GM21423 (cell line): ENCODE measurements around the gene LHX2.
A peak's percentile ranks its signal among the peaks of the same experiment; 100 is the strongest.
"Not testable (repeated sequence)": the region's sequence is repeated elsewhere in the genome, so short reads cannot be mapped to it uniquely, and the experiment has no call there.

ENCODE experiments used
- ATAC-seq: cut with Tn5 transposase; IDR thresholded peaks from one replicate; pipeline ENCODE4 v1.9.1; 2021; ENCODE audit warnings: mild to moderate bottlenecking, moderate library complexity; ENCODE audit not compliant: unreplicated experiment

LHX2 gene, protein sequence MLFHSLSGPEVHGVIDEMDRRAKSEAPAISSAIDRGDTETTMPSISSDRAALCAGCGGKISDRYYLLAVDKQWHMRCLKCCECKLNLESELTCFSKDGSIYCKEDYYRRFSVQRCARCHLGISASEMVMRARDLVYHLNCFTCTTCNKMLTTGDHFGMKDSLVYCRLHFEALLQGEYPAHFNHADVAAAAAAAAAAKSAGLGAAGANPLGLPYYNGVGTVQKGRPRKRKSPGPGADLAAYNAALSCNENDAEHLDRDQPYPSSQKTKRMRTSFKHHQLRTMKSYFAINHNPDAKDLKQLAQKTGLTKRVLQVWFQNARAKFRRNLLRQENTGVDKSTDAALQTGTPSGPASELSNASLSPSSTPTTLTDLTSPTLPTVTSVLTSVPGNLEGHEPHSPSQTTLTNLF

DNA sequence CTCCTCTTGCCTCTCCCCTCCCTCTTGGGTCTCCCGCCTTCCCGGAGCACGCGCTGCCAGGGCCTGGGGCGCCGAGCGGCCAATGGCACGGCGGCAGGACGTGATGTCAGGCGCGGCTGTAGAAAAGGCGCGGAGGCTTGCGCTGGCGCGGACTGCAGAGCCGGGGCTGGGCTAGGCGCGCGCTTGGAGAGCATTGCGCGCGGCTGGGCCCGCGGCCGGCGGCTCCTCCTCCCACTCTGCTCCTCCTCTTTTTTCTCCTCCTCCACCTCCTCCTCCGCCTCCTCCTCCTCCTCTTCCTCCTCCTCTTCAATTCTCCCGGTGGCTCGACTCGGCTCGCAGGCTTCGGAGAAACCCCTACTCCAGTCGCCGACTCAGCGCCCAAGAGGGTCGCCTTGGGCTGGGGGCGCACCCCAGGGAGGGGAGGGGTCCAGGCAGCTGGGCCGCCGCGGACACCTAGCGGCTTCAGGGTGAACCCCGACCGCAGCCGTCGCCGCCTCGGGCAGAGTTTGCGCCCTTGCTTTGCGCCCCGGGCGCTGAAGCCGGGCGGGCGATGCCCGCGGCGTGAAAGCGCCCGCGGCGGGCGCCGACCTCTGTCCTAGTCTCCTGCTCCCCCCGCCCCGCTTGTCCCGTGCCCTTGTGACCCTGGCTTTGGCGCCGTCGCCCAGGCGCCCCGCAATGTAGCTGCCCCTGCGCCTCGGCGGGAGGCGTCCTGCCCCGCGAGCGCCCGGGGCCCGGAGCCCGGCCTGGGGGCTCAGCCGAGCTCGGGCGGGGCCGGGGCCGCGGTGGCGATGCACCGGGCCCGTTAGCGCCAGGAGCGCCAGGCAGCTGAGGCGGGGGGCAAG lies at the start of gene LHX2:
Gene LHX2 (plus strand): TSS at position 309 of the 842 bp plus-strand sequence. CDS start 581 bp downstream, outside the sequence.
- ATAC-seq = no peak

DNA sequence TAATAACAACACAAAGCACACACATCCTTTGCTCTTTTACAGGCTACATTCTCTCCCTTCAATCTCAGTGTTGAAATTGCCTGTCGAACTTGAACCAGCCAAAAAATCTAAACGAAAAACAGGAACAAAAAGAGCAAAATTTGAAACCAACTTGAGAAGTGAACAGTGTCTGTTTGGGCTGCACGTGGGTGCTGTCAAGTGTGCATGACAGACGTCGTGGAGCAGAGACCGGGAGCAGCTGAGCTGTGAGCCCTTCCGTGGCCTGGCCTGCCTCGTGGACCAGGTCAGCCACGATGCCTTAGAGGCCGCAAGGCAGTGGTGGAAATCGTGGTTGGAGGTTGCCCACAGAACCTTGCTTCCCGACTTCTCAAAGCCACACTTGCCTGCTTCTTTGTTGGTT lies 46.8 kb upstream of the LHX2 start:
- no peak for ATAC-seq

DNA sequence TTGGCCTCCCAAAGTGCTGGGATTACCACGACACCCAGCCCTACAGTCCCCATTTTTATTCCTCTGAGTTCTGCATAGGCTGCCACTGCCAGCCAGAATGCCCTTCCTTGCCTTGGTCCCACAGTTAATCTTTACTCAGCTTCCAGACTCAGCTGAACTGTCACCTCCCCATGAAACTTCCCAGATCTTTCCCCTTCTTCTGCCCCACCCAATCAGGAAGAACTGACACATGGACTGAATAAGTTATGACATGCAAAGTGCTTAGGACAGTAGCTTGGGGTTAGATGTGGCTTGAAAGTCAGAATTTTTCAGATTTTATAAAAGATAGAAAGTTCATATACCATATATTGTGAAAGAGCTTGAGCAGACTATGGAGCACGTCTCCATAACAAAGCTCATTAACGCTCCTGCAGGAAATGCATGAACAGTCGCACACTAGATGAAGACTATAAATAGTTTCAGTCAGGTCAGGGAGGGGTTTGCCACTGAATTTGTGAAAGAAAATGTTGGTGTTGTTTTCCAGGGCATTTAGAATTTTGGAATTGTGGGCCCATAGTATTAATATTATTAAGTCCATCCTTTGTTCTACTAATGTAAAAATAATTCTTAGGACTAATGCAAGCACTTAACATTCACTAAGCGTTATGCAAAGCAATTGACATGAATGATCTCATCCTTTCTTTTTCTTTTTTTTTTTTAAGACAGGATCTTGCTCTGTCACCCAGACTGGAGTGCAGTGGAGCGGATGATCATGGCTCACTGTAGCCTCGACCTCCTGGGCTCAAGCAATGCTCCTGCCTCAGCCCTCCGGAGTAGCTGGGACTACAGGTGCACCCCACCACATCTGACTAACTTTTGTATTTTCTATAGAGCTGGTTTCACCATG lies 45.5 kb upstream of the LHX2 start:
- ATAC-seq = no peak

DNA sequence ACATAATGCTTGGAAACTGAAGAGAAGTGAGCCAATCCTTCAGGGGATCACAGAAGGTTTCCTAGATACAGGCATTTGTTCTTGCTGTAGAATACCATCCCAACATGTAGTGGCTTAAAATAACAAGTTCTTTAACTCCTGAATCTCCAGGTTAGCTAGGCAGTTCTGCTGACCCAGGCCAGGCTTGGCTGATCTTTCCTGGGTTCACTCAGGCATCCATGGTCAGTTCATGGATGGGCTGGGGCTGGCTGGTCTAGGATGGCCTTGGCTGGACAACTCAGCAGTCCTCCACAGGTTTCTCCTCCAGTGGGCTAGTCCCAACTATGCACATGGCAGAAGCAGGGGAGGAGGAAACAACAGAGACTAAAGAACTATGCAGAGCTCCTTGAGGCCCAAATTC lies 44.2 kb upstream of the LHX2 start:
- no peak for ATAC-seq

DNA sequence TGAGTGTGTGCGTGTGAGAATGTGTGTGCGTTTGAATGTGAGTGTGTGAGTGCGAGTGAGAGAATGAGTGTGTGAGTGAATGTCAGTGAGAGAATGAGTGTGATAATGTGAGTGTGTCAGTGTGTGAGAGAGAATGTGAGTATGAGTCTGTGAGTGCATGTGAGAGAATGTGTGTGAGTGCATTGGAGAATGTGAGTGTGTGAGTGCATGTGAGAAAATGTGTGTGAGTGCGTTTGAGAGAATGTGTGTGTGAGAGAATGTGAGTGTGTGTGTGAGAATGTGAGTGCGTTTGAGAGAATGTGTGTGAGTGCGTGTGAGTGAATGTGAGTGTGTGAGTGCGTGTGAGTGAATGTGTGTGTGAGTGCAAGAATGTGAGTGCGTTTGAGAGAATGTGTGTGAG lies 39.0 kb upstream of the LHX2 start:
- ATAC-seq = no peak

DNA sequence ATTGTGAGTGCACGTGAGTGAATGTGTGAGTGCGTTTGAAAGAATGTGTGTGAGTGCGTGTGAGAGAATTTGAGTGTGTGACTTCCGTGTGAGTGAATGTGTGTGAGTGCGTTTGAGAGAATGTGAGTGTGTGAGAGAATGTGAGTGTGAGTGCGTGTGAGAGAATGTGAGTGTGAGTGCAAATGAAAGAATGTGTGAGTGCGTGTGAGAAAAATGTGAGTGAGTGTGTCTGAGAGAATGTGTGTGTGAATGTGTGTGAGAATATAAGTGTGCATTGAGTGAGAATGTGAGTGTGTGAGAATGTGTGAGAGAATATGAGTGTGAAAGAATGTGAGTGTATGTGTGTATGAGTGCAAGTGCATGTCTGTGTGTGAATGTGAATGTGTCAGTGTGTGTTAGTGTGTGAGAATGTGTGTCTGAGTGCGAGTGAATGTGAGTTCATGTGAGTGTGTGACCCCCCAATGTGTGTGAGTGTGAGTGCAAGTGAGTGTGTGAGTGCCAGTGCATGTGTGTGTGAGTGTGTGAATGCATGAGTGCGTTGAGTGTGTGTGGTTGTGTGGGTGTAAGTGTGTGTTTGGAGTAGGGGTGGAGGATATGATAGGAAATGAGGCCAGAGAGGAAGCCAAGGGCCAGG lies 37.9 kb upstream of the LHX2 start:
- no peak for ATAC-seq

DNA sequence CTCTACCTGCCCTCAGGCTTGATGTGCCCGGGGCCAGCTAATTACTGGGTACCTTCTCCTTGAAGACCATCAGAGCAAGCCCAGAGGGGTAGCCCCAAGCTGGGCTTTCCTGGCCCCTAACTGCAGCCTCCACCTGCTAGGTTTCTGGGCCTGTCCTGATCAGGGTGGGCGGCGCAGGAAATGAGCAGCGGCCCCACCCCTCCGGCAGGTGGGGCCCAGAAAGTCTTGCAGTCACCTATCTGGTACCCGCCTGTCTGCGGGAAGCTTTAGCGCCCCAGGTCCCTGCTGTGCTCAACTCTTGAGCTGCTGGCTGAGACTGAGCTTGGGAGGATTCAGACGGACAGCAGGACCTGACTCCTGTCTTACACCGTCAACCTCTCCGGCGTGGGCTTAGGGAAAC lies 37.1 kb upstream of the LHX2 start:
- ATAC-seq = no peak

DNA sequence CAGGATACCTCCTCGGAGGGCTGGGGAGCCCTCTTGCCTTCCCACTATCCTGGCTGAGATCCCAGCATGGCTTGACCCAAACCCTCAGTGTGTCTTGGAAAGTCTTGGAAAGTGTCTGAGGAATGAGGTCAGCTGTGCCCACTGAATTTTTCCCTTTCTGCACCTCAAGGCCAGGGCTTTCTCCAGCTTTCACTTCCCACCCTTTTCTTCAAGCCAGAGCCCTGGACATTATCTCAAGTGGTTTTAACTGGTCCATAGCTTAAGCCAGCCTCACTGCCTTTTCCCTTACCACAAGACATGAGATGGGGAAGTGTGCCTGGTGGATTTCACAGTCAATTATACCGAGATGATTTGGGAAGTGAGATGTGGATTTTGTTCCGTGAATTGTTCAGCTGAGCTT lies 35.7 kb upstream of the LHX2 start:
- ATAC-seq = no peak

DNA sequence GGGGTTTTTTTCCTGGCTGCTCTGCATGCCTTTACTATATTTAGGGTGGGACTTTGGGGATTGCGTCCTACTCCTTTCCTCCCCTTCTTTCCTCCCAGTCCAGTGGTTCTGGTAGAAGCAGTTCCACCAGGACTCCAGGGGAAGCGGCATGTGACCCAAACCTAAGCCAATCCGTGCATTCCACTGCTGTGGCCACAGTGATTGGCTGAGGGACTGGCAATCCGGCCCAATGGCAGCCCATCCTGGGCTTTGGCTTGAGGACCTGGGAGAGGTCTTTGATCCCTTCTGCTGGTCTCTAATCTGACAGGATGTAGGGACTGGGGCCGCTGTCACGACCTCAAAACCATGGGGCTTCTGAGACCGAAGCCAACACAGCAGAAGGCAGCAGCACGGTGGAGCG lies 35.0 kb upstream of the LHX2 start:
- not testable (repeated sequence) for ATAC-seq

DNA sequence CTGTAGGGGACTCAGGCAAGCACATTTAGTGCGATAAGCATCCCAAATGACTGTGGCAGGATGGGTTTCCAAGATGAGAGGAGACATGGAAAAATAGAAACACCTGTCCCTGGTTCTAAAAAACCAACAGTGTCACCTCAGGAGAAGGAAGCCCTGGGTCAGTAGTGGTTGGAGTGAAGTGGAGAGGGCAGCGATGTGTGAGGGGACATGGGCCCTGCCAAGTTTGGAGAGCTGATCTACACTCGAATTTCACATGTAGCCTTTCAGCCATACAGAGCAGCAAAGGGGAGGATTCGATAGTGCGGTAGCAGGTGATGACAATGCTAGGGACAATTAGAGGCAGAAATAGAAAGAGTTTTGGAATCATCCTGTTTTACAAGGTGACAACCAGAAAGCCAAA lies 32.6 kb upstream of the LHX2 start:
- no peak for ATAC-seq

DNA sequence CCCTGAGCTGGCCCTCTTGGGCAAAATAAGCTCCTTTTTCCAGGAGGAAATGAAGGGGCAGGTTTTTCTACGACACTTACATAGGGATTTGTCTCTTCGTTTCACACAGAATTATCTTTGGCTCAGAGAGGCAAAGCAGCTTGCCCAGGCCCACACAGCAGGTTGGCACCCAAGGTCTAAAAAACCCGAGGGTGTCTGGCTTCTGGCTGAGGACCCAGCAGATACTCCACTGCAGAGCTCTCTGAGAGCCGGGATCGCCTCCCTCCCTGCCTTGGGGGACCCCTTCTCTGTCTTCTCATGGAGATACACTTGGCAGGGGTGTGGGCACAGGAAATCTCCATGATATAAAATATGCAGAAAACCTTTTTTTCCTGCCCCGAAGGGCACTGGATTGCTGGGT lies 29.0 kb upstream of the LHX2 start:
- no peak for ATAC-seq

DNA sequence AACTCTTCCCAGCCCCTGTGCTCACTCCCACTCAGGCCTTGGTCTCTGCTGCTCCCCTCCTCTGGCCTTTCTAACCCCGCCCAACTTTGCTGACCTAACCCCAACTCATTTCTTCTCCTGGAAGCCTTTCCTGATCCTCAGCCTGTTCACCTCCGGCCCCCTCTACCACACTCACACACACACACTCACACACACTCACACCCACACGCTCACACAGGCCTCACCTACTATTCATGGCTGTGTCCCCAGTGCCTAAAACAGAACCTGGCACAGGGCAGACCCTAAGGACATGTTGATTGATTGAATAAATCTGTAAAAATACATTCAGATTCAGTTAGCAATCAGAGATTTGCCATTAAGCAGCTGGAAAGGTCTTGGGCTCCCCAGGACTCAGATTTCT lies 28.5 kb upstream of the LHX2 start:
- no peak for ATAC-seq

DNA sequence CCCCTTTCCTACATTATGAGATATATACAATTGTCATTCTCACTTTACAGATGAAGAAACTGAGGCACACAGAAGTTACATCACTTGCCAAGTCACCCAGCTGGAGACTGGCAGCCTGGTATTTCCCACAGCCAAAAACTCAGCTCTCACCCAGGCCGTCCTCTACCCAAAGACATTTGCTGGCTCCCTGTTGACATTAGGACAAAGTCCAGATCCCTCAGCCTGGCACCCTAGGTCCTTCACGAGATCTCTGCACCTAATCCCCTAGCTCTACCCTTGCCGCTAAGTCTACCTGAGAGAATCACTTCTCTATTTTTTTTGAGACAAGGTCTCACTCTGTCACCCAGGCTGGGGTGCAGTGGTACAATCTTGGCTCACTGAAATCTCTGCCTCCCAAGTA lies 26.8 kb upstream of the LHX2 start:
- no peak for ATAC-seq

DNA sequence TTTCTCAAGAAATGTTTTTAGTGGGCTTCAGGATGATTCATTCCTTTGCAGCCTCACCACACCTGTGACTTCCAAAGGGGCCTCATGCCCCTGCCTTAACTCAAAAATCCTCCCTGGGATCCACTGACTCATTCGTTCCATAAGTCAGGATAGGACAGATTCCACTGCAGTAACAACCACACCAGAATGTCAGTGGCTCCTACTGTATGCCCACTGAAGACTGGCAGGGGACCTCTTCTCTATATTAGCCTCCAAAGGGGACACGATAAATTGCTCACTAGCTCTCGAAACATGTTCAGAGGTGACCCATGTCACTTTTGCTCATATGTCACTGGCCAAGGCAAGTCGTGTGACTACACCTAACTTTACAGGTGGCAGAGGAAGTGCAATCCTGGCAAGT lies 25.7 kb upstream of the LHX2 start:
- ATAC-seq = no peak

DNA sequence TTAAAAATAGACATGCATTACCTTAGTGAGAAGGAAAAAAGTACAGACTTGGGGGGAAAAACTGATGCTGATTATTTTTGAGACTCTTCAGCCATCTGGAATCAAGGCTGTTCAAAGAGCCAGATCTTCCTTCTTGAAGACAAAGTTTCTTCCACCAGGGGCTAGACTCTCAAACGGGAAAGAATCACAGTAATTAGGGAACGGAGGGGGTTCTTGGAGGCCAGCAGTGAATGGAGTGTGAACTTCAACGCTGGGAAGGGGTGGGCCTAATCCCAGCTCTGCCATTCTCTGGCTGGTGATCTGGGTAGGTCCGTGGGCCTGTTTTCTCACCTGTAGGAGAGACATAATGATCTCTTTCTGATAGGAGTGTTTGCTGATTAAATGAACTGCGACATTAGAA lies 21.1 kb upstream of the LHX2 start:
- ATAC-seq = no peak

DNA sequence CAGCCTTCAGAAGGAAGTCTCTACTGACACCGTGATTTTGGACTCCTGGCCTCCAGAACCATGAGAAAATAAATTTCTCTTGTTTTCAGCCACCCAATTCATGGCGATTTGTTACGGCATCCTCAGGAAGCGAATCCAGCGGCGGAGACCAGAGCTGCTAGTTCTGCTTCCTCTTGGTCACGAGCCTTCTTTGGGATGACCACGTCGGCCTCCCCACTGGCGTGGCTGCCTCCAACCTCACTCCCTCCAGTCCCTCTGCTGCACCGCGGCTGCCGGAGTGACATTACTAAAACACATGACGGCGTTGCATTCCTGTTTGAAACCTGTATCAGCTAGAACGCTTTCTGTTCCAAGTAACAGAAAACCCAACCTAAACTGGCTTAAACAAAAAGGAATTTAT lies 18.9 kb upstream of the LHX2 start:
- ATAC-seq = not testable (repeated sequence)

DNA sequence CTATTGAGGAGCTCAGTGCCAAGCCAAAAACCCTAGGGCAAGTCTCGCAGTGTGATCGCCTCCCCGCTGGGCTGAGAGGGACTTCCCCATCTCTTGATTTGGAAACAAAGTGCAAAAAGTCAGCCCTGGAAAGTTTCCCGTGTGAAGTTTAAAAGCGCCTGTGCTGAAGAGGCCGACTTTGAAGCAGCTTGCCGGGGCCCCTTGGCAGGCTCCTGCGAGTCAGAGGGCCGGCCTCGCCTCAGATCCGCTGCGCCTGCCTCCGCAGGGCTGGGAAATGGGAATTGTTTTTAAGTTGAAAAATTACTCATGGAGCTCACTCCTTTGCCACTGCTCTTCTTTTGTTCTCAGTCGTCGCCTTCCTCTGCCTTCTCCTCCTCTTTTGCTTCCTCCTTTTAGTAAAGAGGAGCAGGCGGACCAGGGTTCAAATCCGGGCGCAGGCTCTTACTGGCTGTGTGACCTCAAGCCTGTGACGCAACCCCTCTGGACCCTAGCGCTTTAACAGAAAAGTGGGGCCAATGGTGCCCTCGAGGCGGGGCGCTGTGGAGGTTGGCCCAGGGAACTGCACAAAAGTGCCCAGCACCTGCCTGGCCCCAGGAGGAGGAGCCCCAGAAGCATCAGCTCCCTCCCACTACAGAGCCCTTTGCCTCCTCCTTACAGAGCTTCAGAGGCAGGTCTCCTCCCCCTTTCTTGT lies 14.7 kb upstream of the LHX2 start:
- ATAC-seq = no peak

DNA sequence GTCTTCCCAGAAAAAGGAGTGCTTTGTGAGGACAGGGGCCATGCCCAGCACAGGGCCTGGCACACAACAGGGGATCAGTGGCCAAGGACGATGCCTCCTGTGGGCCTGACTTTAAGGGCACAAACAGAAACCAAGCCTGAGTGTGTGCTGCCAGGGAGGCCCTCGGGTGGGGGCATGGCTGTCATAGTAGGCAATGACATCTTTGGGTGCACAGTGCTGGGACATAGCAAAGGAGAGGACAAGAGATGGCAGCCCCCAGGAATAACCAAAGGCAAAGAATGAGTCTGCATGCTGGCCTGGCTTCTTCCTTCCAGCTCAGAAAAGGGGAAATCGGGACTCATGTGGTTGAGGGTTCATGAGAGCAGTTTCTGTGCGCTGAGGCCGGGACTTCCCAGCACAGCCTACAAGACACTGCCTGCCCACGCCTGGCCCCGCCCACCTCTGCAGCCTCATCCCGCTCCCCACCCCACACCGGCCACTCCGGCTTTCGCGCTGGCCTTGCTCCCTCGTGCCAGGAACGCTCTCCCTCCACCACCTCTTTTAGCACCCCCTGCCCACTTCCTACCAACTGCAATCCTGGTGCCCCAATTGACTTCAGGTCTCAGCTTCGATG lies 13.8 kb upstream of the LHX2 start:
- ATAC-seq = peak; percentile 59

DNA sequence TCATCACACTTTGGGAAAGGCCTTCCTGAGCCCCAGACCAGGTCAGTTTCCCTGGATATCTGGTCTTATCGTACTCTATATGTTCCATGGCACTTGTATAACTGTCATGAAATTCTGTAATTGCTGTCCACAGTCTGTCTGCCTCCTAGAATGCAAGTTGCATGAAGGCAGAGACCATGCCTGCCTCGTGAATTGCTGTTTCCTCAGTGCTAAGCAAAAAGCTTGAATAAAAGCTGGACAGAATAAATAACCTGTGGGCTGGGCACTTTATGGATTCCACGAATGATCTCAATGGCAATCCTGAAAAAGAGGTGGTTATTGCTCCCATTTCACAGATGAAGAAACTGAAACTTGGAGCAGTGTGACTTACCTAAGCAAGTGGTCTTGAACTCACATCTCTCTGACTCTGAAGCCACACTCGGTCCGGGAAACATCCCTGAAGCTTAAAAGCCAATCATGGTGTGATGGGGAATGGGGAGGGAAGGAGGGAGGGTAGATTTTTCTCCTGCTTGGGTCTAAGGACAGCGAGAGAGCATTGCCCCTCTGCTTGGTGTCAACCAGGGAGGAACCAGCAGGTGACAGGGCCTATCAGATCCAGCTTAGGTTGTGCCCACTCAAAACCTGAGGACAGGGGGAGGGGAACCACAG lies 13.2 kb upstream of the LHX2 start:
- ATAC-seq = no peak
